ENCODE results near the gene LRRC53.

The LRRC53 gene

GRCh38 chr1:74502858-74503257 is 9.6 kb downstream of the LRRC53 start:
- DNase-seq (ENCODE audit: low read depth), result no peak

- no peak for DNase-seq (ENCODE audit: low read depth)
Observed at GRCh38 chr1:74502432-74502831, 10.0 kb downstream of the LRRC53 start.

- no peak for DNase-seq (ENCODE audit: low read depth)
Observed at GRCh38 chr1:74498901-74499300, 13.5 kb downstream of the LRRC53 start.

- no peak for DNase-seq (ENCODE audit: low read depth)
Observed at GRCh38 chr1:74496669-74497068, 15.7 kb downstream of the LRRC53 start.

- no peak for DNase-seq (ENCODE audit: low read depth)
Observed at GRCh38 chr1:74486036-74486435, 26.4 kb downstream of the LRRC53 start.

- no peak for DNase-seq (ENCODE audit: low read depth)
Observed at GRCh38 chr1:74485622-74486021, 26.8 kb downstream of the LRRC53 start.

- no peak for DNase-seq (ENCODE audit: low read depth)
Observed at GRCh38 chr1:74481607-74482006, 30.8 kb downstream of the LRRC53 start.

GRCh38 chr1:74480068-74480467 is 32.3 kb downstream of the LRRC53 start:
- no peak for DNase-seq (ENCODE audit: low read depth)

GRCh38 chr1:74478979-74479378 is 33.4 kb downstream of the LRRC53 start:
- no peak for DNase-seq (ENCODE audit: low read depth)

GRCh38 chr1:74474585-74474984 is 37.8 kb downstream of the LRRC53 start:
- DNase-seq (ENCODE audit: low read depth), result no peak

- no peak for DNase-seq (ENCODE audit: low read depth)
Observed at GRCh38 chr1:74471470-74471869, 40.9 kb downstream of the LRRC53 start.

- DNase-seq (ENCODE audit: low read depth), result no peak
Observed at GRCh38 chr1:74470936-74471335, 41.5 kb downstream of the LRRC53 start.

GRCh38 chr1:74470251-74470650 is 42.2 kb downstream of the LRRC53 start:
- no peak for DNase-seq (ENCODE audit: low read depth)

- no peak for DNase-seq (ENCODE audit: low read depth)
Observed at GRCh38 chr1:74468982-74469603, 43.3 kb downstream of the LRRC53 start.

GRCh38 chr1:74467786-74468377 is 44.5 kb downstream of the LRRC53 start:
- DNase-seq (ENCODE audit: low read depth), result no peak

- DNase-seq (ENCODE audit: low read depth), result no peak
Observed at GRCh38 chr1:74465193-74465681, 47.2 kb downstream of the LRRC53 start.

- no peak for DNase-seq (ENCODE audit: low read depth)
Observed at GRCh38 chr1:74464037-74464436, 48.4 kb downstream of the LRRC53 start.

- DNase-seq (ENCODE audit: low read depth), result no peak
Observed at GRCh38 chr1:74463333-74463988, 49.0 kb downstream of the LRRC53 start.

GRCh38 chr1:74457253-74457652 is 55.2 kb downstream of the LRRC53 start:
- no peak for DNase-seq (ENCODE audit: low read depth)

- DNase-seq (ENCODE audit: low read depth), result no peak
Observed at GRCh38 chr1:74455390-74455789, 57.0 kb downstream of the LRRC53 start.

- no peak for DNase-seq (ENCODE audit: low read depth)
Observed at GRCh38 chr1:74453277-74453676, 59.1 kb downstream of the LRRC53 start.

- DNase-seq (ENCODE audit: low read depth), result no peak
Observed at GRCh38 chr1:74452035-74452434, 60.4 kb downstream of the LRRC53 start.

GRCh38 chr1:74437035-74437434 is 75.4 kb downstream of the LRRC53 start:
- DNase-seq (ENCODE audit: low read depth), result no peak

Data from activated gamma-delta T cell treated with anti-CD3 and anti-CD28 coated beads, Interleukin-2, amount 50 U/mL, for 16 hours (primary cell).